ENCODE measurements around the gene LYRM9. TPM values are rescaled to one million over a fixed set of nuclear protein-coding genes. Genes with fewer than 3 reads are reported as not detected.

LYRM9 gene
- total and polyA plus RNA-seq, 12 donors, result 18.7 to 116 (median 36.2) TPM

GRCh38 chr17:27892542-27892865 lies 661 bp downstream of the LYRM9 start:
- no peak for DNase-seq
- Histone ChIP-seq H3K36me3 (replicated peaks in 1 of 2) (no peaks in the 10 kb centered on the region), H3K9me3 (replicated peaks in 1 of 3) (no peaks in the 10 kb centered on the region), H3K27me3 (no peaks in the 10 kb centered on the region), H3K27ac (peak overlapping the region; percentile 71 to 97 (median 95)), H3K4me1 (replicated peaks in 1 of 2) (peaks cover 24 to 46% of the 10 kb centered on the region in 2 donors), H3K4me3 (peak overlapping the region in 3 of 4 donors; percentile 52 to 92 (median 86))
- WGBS, 4 donors, result 10 to 22% (median 16%) methylated on average over 3 of the region's 3 CpGs
- intact Hi-C loops (cut with DNase I), result loop anchor here (5.0 to 10.0 kb wide), 3 partner anchors 152 to 362 kb away; partner anchors contain the start of gene NLK (in 1 of the 2)
- TF ChIP-seq, protein P1, sequence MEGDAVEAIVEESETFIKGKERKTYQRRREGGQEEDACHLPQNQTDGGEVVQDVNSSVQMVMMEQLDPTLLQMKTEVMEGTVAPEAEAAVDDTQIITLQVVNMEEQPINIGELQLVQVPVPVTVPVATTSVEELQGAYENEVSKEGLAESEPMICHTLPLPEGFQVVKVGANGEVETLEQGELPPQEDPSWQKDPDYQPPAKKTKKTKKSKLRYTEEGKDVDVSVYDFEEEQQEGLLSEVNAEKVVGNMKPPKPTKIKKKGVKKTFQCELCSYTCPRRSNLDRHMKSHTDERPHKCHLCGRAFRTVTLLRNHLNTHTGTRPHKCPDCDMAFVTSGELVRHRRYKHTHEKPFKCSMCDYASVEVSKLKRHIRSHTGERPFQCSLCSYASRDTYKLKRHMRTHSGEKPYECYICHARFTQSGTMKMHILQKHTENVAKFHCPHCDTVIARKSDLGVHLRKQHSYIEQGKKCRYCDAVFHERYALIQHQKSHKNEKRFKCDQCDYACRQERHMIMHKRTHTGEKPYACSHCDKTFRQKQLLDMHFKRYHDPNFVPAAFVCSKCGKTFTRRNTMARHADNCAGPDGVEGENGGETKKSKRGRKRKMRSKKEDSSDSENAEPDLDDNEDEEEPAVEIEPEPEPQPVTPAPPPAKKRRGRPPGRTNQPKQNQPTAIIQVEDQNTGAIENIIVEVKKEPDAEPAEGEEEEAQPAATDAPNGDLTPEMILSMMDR (IDR thresholded peaks at IDR 0.05), result no peak
- TF ChIP-seq POLR2A (IDR thresholded peaks at IDR 0.05), result no peak

GRCh38 chr17:27891841-27892240 lies 1.3 kb downstream of the LYRM9 start:
- DNase-seq, result peak in 1 of 7 donors; percentile 43
- Histone ChIP-seq H3K9me3 (replicated peaks in 1 of 3) (no peaks in the 10 kb centered on the region), H3K27me3 (no peaks in the 10 kb centered on the region), H3K36me3 (replicated peaks in 1 of 2) (no peaks in the 10 kb centered on the region), H3K4me1 (replicated peaks in 1 of 2) (peaks cover 24 to 46% of the 10 kb centered on the region in 2 donors), H3K4me3 (no peak overlapping the region), H3K27ac (peak overlapping the region in 2 of 5 donors; percentile 0 to 97)
- TF ChIP-seq, protein P1 (IDR thresholded peaks at IDR 0.05), result no peak
- TF ChIP-seq POLR2A (IDR thresholded peaks at IDR 0.05), result no peak
- intact Hi-C loops (cut with DNase I), result loop anchor here (5.0 to 10.0 kb wide), 3 partner anchors 153 to 363 kb away; partner anchors contain the start of gene NLK (in 1 of the 2)
- 93 to 95% (median 95%) methylated on average over 9 of the region's 9 CpGs for WGBS, 4 donors

DNA sequence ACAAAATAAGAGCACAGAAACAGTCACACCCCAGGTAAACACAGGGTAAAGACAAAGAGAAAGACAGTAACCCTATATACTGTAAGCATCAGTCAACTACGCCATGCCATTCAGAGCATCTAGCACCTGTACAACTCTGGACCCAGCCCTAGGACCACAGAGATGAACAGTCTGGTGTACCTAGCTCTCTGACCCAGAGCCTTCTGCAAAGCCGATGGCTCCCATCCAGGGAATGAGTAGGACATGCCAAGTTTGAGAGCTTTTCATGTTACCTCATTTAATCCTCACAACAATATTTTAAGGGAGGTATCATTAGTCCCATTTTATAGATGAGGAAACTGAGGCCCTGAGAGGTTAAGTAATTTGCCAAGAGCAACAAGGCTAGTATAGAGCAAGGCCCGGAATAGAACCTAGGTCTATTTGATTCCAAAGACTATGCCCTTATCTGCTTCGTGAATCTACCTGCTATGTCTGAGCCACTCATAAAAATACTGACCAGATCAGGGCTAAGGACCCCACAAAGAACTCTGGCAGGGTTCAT lies 3.4 kb downstream of the LYRM9 start:
- Histone ChIP-seq H3K27ac (peak overlapping the region; percentile 24 to 71 (median 55)), H3K36me3 (replicated peaks in 1 of 2) (no peaks in the 10 kb centered on the region), H3K27me3 (no peaks in the 10 kb centered on the region), H3K4me1 (replicated peaks in 1 of 2) (peaks cover 24 to 46% of the 10 kb centered on the region in 2 donors), H3K4me3 (no peak overlapping the region), H3K9me3 (replicated peaks in 1 of 3) (no peaks in the 10 kb centered on the region)
- peak in 6 of 7 donors; percentile 28 to 59 (median 44) for DNase-seq
- intact Hi-C loops (cut with DNase I), result loop anchor here (5.0 to 10.0 kb wide), 3 partner anchors 155 to 365 kb away; partner anchors contain the start of gene NLK (in 1 of the 2)
- WGBS, 4 donors, result 66 to 84% (median 72%) methylated on average over 4 of the region's 4 CpGs
- TF ChIP-seq, protein P1 (IDR thresholded peaks at IDR 0.05), result no peak
- TF ChIP-seq POLR2A (IDR thresholded peaks at IDR 0.05), result no peak

DNA sequence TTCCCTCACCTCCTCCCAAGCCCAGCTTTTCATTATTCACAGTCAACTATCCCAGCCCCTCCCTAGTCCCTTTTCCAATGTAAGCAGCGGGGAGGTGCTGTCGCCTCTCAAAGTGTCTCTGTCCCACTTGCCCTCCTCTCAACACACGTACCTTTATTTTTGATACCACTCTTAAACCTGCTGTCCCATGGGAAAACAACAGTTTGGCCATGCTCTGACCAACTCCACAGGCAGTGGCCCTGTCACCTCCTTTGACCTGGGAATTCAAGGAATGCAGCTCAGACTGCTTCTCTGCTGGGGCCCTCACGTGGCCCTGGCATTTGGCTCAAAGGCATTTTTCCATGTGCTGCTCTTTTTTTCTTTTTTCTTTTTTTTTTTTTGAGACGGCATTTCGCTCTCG lies 4.2 kb downstream of the LYRM9 start:
- WGBS, 4 donors, result 37 to 48% (median 43%) methylated on average over 7 of the region's 7 CpGs
- peak overlapping the region in 4 of 5 donors; percentile 18 to 71 (median 60) for H3K27ac ChIP-seq
- intact Hi-C loops (cut with DNase I), result no loop called here
- peaks cover 24 to 40% of the 10 kb centered on the region in 2 donors for H3K4me1 ChIP-seq (replicated peaks in 1 of 2)
- no peaks in the 10 kb centered on the region for H3K36me3 ChIP-seq (replicated peaks in 1 of 2)
- TF ChIP-seq, protein P1 (IDR thresholded peaks at IDR 0.05), result no peak
- peak in 1 of 2 donors; percentile 22 for TF ChIP-seq POLR2A (IDR thresholded peaks at IDR 0.05)
- no peaks in the 10 kb centered on the region for H3K9me3 ChIP-seq (replicated peaks in 1 of 3)
- H3K27me3 ChIP-seq, result no peaks in the 10 kb centered on the region
- H3K4me3 ChIP-seq, result no peak overlapping the region
- peak; percentile 51 to 89 (median 86) for DNase-seq

Measured in adrenal gland (tissue), 12 donors.